Adrenal gland (tissue), 12 donors: ENCODE measurements around the gene LIG1. TPM values are rescaled to one million over a fixed set of nuclear protein-coding genes. Genes with fewer than 3 reads are reported as not detected.
"Not testable (repeated sequence)": the region's sequence is repeated elsewhere in the genome, so short reads cannot be mapped to it uniquely, and the experiment has no call there.

Experiments used
- DNase-seq, 7 donors: peaks; one replicate each; pipeline ENCODE4 v3.0.0-alpha.2; 2019 to 2020
- H3K27ac ChIP-seq, 5 donors: fragments of 200-600 bp; sonication (generic) in 4 of 5; 1 replicate in 3 of 5; 2 replicates in 2 of 5; pipeline versions ENCODE4 v1.5.1 to v1.8.0; 2016 to 2020; ENCODE audit warnings: mild to moderate bottlenecking in 1 of 5
- H3K27me3 ChIP-seq: fragments of 200-600 bp; 2 replicates; pipeline ENCODE4 v1.8.0; 2021
- H3K36me3 ChIP-seq, 2 donors: fragments of 200-600 bp; replicated peaks in 1 of 2; 1 replicate in 1 of 2; 2 replicates in 1 of 2; pipeline versions ENCODE4 v1.5.1 to v1.8.0; 2018 to 2022
- H3K4me1 ChIP-seq, 2 donors: fragments of 200-600 bp; replicated peaks in 1 of 2; 1 replicate in 1 of 2; 2 replicates in 1 of 2; pipeline versions ENCODE4 v1.5.1 to v1.8.0; 2018 to 2021
- H3K4me3 ChIP-seq, 4 donors: fragments of 200-600 bp; sonication (generic) in 3 of 4; one replicate each; pipeline ENCODE4 v1.5.1; 2016 to 2018
- H3K9me3 ChIP-seq, 3 donors: fragments of 200-600 bp; sonication (generic) in 1 of 3; replicated peaks in 1 of 3; 1 replicate in 2 of 3; 2 replicates in 1 of 3; pipeline versions ENCODE4 v1.5.1 to v1.8.0; 2016 to 2021
- CTCF ChIP-seq, 6 experiments: fragments of 450-650 bp in 4 of 6; fragments of 200-600 bp in 2 of 6; sonication (generic) in 1 of 6; IDR thresholded peaks; 1 replicate in 5 of 6; 2 replicates in 1 of 6; pipeline versions ENCODE4 v1.5.1 to v1.8.0; 2016 to 2021; ENCODE audit warnings: antibody characterized with exemption in 6 of 6, mild to moderate bottlenecking in 2 of 6, moderate library complexity in 1 of 6
- POLR2A ChIP-seq, 2 donors: fragments of 450-650 bp; IDR thresholded peaks; one replicate each; pipeline ENCODE4 v1.6.1; 2017; ENCODE audit warnings: antibody characterized with exemption in 2 of 2, mild to moderate bottlenecking in 2 of 2, moderate library complexity in 1 of 2
- WGBS, 4 donors: extraction: QIAGEN DNeasy Blood & Tissue Kit in 2 of 4; methylation state at CpG; one replicate each; pipeline versions ENCODE4 v1.1.5 to v1.1.7; 2013 to 2017; 5-methylcytosine and 5-hydroxymethylcytosine counted together
- intact Hi-C, 2 donors: fragments of 100-400 bp; cut with DNase I; formaldehyde crosslinking; loops; one replicate each; pipeline versions ENCODE4 v1.14.1 to v1.15.0; 2022 to 2023
- polyA plus RNA-seq, 3 donors: library from polyadenylated mRNA; stranded (reverse); fragments of 200-250 nt in 2 of 3; fragments of 350-450 nt in 1 of 3; fragmentation: Illumina TruSeq in 1 of 3; extraction: RNeasy Lipid Tissue Mini Kit (QIAGEN cat#74804) in 1 of 3; gene quantifications; one replicate each; pipeline ENCODE4 v1.2.3, GENCODE V29; 2013 to 2014
- total RNA-seq, 9 donors: library from RNA; depleted of rRNA in 4 of 9; stranded (reverse); fragments of >200 nt in 4 of 9; fragments of 120-200 nt in 1 of 9; fragmentation: NEBNext Ultra II Directional in 1 of 9; extraction: Animal tissue kit (Norgen Biotek cat#: 25700) in 1 of 9; gene quantifications; one replicate each; pipeline versions ENCODE4 v1.1.0 to v1.2.4, GENCODE V29; 2013 to 2023
- donor health status: healthy with polysubstance abuse.
- donor health status: Bipolar disorder and iron deficiency.
- donor health status: DM: yes; HTN: yes; CAD: no.
- donor health status: DM: no; HTN: no; CAD: no.
- donor health status: DM: no; HTN: no; CAD: no.
- donor health status: DM: yes; HTN: yes; CAD: no.

The LIG1 gene
- total and polyA plus RNA-seq, 12 donors: 7.5 to 79.6 (median 15.7) TPM

GRCh38 chr19:48090281-48090802 is 79.8 kb downstream of the LIG1 start:
- Histone ChIP-seq H3K4me1 (peaks cover 0 to 4% of the 10 kb centered on the region in 2 donors), H3K9me3 (no peaks in the 10 kb centered on the region), H3K36me3 (peaks cover 0 to 16% of the 10 kb centered on the region in 2 donors), H3K27ac (no peak overlapping the region), H3K27me3 (no peaks in the 10 kb centered on the region), H3K4me3 (no peak overlapping the region)
- DNase-seq: peak in 1 of 7 donors; percentile 26
- TF ChIP-seq CTCF (IDR thresholded peaks at IDR 0.05): no peak
- TF ChIP-seq POLR2A (IDR thresholded peaks at IDR 0.05): no peak
- intact Hi-C loops: no loop called here
- WGBS, 4 donors: 47 to 54% (median 49%) methylated on average over 5 of the region's 5 CpGs

GRCh38 chr19:48088991-48089390 is 81.2 kb downstream of the LIG1 start:
- H3K9me3 ChIP-seq, H3K27ac ChIP-seq, H3K36me3 ChIP-seq, intact Hi-C loops, DNase-seq, H3K4me1 ChIP-seq, H3K4me3 ChIP-seq, H3K27me3 ChIP-seq: not testable (repeated sequence)
- WGBS, 4 donors: 92 to 100% (median 97%) methylated on average over 6 of the region's 6 CpGs

- intact Hi-C loops: no loop called here
- Histone ChIP-seq H3K36me3 (no peaks in the 10 kb centered on the region), H3K4me1 (peaks cover 0 to 4% of the 10 kb centered on the region in 2 donors), H3K27ac (no peak overlapping the region), H3K27me3 (no peaks in the 10 kb centered on the region), H3K9me3 (no peaks in the 10 kb centered on the region), H3K4me3 (no peak overlapping the region)
- DNase-seq: no peak
- TF ChIP-seq CTCF (IDR thresholded peaks at IDR 0.05) (no peak), POLR2A (IDR thresholded peaks at IDR 0.05) (no peak)
- WGBS, 4 donors: 87 to 100% (median 96%) methylated on average over 7 of the region's 7 CpGs
These were observed 84.0 kb downstream of the LIG1 start for GRCh38 chr19:48085904-48086864.

- Histone ChIP-seq H3K4me3 (no peak overlapping the region), H3K4me1 (peaks cover 0 to under 1% of the 10 kb centered on the region in 2 donors), H3K27me3 (no peaks in the 10 kb centered on the region), H3K9me3 (no peaks in the 10 kb centered on the region), H3K36me3 (no peaks in the 10 kb centered on the region), H3K27ac (no peak overlapping the region)
- intact Hi-C loops: no loop called here
- no peak for TF ChIP-seq CTCF (IDR thresholded peaks at IDR 0.05)
- TF ChIP-seq POLR2A (IDR thresholded peaks at IDR 0.05): no peak
- WGBS, 4 donors: 37 to 56% (median 48%) methylated on average over 1 to 3 of the region's 3 CpGs
- peak in 4 of 7 donors; percentile 35 to 46 (median 38) for DNase-seq
These were observed 85.1 kb downstream of the LIG1 start for GRCh38 chr19:48085076-48085475.
